ENCODE measurements around the gene LYRM4. TPM values are rescaled to one million over a fixed set of nuclear protein-coding genes. Genes with fewer than 3 reads are reported as not detected.

The LYRM4 gene
- polyA plus RNA-seq, 2 of the 4 experiments (the other 2 are of a cell fraction): 25.6 to 43.3 TPM

GRCh38 chr6:5248302-5249098 lies 12.2 kb downstream of the LYRM4 start:
- no peak overlapping the region for H3K27ac ChIP-seq
- FAIRE-seq (no peak), ATAC-seq (no peak), DNase-seq (ENCODE audit: low read depth in 1 of 2, low spot score in 1 of 2) (no peak)
- POLR2A ChIA-PET: no interaction called here
- H3K9me3 ChIP-seq: no peaks in the 10 kb centered on the region
- H3K4me3 ChIP-seq: no peak overlapping the region
- H3K4me1 ChIP-seq: peaks cover 14% of the 10 kb centered on the region
- H3K4me2 ChIP-seq: peak overlapping the region; percentile 39; the same call in 2 of the 3 replicates
- TF ChIP-seq RARB (CRISPR knock-in tag; IDR thresholded peaks at IDR 0.05) (no peak), ZSCAN20 (CRISPR knock-in tag; IDR thresholded peaks at IDR 0.05) (no peak), HOXB13 (CRISPR knock-in tag; IDR thresholded peaks at IDR 0.05; ENCODE audit: low read depth) (no peak), POLR2AphosphoS2 (conservative IDR thresholded peaks at IDR 0.05; ENCODE audit: low read length) (no peak), NR3C1 (IDR thresholded peaks at IDR 0.05) (no peak), BCL3 (IDR thresholded peaks at IDR 0.05) (no peak), CEBPB (IDR thresholded peaks at IDR 0.05) (no peak), PHF8 (IDR thresholded peaks at IDR 0.05; ENCODE audit: borderline replicate concordance, low read depth) (no peak), ZFP36 (IDR thresholded peaks at IDR 0.05; ENCODE audit: borderline replicate concordance, partially characterized antibody) (no peak), HOXB5 (CRISPR knock-in tag; IDR thresholded peaks at IDR 0.05) (no peak), ATOH8 (CRISPR knock-in tag; IDR thresholded peaks at IDR 0.05; ENCODE audit: low read depth) (no peak), KDM5A (IDR thresholded peaks at IDR 0.05) (no peak), HEYL (CRISPR knock-in tag; IDR thresholded peaks at IDR 0.05) (no peak), RAD21 (conservative IDR thresholded peaks at IDR 0.05 in 1 of 2, IDR thresholded peaks at IDR 0.05 in 1 of 2) (no peak), EHMT2 (IDR thresholded peaks at IDR 0.05; ENCODE audit: low read depth) (no peak), RNF2 (IDR thresholded peaks at IDR 0.05; ENCODE audit: borderline replicate concordance, low read depth) (no peak), POLR2A (IDR thresholded peaks at IDR 0.05; ENCODE audit: low read length) (no peak), SMC3 (IDR thresholded peaks at IDR 0.05) (no peak), FOXS1 (CRISPR knock-in tag; IDR thresholded peaks at IDR 0.05) (no peak)
- TF ChIP-seq, protein P1, sequence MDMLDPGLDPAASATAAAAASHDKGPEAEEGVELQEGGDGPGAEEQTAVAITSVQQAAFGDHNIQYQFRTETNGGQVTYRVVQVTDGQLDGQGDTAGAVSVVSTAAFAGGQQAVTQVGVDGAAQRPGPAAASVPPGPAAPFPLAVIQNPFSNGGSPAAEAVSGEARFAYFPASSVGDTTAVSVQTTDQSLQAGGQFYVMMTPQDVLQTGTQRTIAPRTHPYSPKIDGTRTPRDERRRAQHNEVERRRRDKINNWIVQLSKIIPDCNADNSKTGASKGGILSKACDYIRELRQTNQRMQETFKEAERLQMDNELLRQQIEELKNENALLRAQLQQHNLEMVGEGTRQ (IDR thresholded peaks at IDR 0.05): no peak
- CTCF ChIA-PET: interaction anchor here (1.3 kb wide), 1 partner anchor 105 kb away, joined by 5 read pairs; no protein-coding TSS in a partner anchor
- 76% methylated on average over 9 of the region's 9 CpGs for WGBS (ENCODE audit: missing lambda C conversion rate)

DNA sequence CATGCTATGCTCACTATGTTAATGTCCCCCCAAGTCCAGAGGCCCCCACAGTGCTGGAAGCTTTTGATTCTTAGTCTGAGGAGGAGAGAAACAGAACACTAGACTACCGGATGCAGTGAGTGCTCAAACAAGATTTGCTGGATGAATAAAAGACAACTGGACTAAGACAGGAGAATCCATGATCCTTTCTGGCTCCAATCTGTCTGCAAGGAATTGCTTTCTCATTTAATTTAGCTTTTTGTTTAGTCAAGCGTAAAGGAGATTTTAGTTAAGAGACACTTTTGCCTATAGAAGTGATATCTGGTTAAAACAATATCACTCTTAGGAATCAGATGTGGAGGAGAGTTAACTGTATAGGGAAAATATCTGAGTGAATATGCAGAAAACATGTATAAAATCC lies 13.5 kb downstream of the LYRM4 start:
- ChIA-PET CTCF (no interaction called here), POLR2A (no interaction called here)
- WGBS (ENCODE audit: missing lambda C conversion rate): 100% methylated on average over 2 of the region's 2 CpGs
- Histone ChIP-seq H3K4me3 (no peak overlapping the region), H3K4me1 (peaks cover 14% of the 10 kb centered on the region), H3K9me3 (no peaks in the 10 kb centered on the region), H3K4me2 (no peak overlapping the region), H3K27ac (no peak overlapping the region)
- FAIRE-seq (no peak), ATAC-seq (no peak), DNase-seq (ENCODE audit: low read depth in 1 of 2, low spot score in 1 of 2) (no peak)
- TF ChIP-seq RCOR1 (IDR thresholded peaks at IDR 0.05; ENCODE audit: low read depth, low read length) (no peak), BHLHE40 (IDR thresholded peaks at IDR 0.05; ENCODE audit: low read depth, low read length) (no peak), POLR2AphosphoS2 (conservative IDR thresholded peaks at IDR 0.05; ENCODE audit: low read length) (no peak), FOXS1 (CRISPR knock-in tag; IDR thresholded peaks at IDR 0.05) (no peak), HOXB5 (CRISPR knock-in tag; IDR thresholded peaks at IDR 0.05) (no peak), CBX8 (IDR thresholded peaks at IDR 0.05) (no peak), CBX2 (IDR thresholded peaks at IDR 0.05; ENCODE audit: borderline replicate concordance, low read depth) (no peak), RAD21 (conservative IDR thresholded peaks at IDR 0.05 in 1 of 2, IDR thresholded peaks at IDR 0.05 in 1 of 2) (no peak), SMC3 (IDR thresholded peaks at IDR 0.05) (no peak), MAFK (IDR thresholded peaks at IDR 0.05; ENCODE audit: partially characterized antibody) (no peak), E2F6 (IDR thresholded peaks at IDR 0.05; ENCODE audit: borderline replicate concordance, low read depth) (no peak), ZNF302 (CRISPR knock-in tag; IDR thresholded peaks at IDR 0.05) (no peak), ZFP36 (IDR thresholded peaks at IDR 0.05; ENCODE audit: borderline replicate concordance, partially characterized antibody) (no peak), CEBPB (IDR thresholded peaks at IDR 0.05) (no peak)
- TF ChIP-seq, protein P2, sequence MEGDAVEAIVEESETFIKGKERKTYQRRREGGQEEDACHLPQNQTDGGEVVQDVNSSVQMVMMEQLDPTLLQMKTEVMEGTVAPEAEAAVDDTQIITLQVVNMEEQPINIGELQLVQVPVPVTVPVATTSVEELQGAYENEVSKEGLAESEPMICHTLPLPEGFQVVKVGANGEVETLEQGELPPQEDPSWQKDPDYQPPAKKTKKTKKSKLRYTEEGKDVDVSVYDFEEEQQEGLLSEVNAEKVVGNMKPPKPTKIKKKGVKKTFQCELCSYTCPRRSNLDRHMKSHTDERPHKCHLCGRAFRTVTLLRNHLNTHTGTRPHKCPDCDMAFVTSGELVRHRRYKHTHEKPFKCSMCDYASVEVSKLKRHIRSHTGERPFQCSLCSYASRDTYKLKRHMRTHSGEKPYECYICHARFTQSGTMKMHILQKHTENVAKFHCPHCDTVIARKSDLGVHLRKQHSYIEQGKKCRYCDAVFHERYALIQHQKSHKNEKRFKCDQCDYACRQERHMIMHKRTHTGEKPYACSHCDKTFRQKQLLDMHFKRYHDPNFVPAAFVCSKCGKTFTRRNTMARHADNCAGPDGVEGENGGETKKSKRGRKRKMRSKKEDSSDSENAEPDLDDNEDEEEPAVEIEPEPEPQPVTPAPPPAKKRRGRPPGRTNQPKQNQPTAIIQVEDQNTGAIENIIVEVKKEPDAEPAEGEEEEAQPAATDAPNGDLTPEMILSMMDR (IDR thresholded peaks at IDR 0.05): no peak
- TF ChIP-seq, protein P1 (IDR thresholded peaks at IDR 0.05): no peak
- TF ChIP-seq, protein P3, sequence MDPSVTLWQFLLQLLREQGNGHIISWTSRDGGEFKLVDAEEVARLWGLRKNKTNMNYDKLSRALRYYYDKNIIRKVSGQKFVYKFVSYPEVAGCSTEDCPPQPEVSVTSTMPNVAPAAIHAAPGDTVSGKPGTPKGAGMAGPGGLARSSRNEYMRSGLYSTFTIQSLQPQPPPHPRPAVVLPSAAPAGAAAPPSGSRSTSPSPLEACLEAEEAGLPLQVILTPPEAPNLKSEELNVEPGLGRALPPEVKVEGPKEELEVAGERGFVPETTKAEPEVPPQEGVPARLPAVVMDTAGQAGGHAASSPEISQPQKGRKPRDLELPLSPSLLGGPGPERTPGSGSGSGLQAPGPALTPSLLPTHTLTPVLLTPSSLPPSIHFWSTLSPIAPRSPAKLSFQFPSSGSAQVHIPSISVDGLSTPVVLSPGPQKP (IDR thresholded peaks at IDR 0.05; ENCODE audit: low read depth, low read length): no peak

Data from A549 (cell line).